HG03575 (cell line): ENCODE data around the gene PKNOX1.
"Not testable (repeated sequence)": the region's sequence is repeated elsewhere in the genome, so short reads cannot be mapped to it uniquely, and the experiment has no call there.

ENCODE experiments used
- ATAC-seq: cut with Tn5 transposase; IDR thresholded peaks from one replicate; pipeline ENCODE4 v1.9.1; 2021; ENCODE audit not compliant: unreplicated experiment, insufficient number of reproducible peaks, low FRiP score; ENCODE audit errors: extremely low read depth

The PKNOX1 gene

DNA sequence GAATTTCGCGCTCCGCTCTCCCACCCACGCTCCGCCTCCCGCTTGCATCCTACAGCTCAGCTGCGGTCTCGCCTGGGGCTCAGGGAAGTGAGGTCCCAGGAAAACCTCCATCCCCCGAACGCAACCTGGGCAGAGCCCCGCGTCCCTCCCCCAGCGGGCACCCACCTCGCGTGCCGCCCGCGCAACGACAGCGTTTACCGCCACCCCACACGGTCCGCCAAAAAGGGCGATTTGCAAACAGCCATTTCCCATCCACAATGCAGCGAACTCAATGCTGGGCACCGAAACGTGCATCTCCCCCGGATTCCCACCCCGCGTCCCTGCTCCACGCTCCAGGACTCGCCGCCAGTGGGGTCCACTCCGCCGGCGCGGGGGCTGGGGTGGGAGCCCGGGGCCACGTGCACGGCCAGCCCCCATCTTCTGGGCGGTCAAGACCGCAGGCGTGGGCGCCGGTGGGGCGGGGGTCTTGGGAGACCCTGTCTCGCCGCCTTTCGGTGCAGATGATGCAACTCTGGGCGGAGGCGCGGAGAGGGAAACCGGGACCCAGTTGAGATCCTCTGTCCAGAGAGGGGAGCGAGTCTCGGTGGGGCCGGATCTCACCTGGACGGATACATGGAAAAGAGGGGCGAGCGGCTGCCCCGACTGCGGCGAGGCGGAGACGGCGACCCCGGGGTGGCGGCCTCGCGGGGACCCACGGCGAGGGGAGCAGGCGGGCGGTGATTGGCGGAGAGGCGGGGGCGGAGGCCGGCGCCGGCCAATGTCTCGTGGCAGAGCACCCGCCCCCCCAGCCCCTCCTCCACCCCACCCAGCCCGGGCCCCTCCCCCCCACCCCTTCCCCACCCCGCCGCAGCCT lies 101.0 kb downstream of the PKNOX1 start, which contains the start of gene CBS:
Gene CBS (minus strand): TSS at position 666 of the 853 bp plus-strand sequence. CDS start 3,642 bp downstream, outside the sequence.
- not testable (repeated sequence) for ATAC-seq

DNA sequence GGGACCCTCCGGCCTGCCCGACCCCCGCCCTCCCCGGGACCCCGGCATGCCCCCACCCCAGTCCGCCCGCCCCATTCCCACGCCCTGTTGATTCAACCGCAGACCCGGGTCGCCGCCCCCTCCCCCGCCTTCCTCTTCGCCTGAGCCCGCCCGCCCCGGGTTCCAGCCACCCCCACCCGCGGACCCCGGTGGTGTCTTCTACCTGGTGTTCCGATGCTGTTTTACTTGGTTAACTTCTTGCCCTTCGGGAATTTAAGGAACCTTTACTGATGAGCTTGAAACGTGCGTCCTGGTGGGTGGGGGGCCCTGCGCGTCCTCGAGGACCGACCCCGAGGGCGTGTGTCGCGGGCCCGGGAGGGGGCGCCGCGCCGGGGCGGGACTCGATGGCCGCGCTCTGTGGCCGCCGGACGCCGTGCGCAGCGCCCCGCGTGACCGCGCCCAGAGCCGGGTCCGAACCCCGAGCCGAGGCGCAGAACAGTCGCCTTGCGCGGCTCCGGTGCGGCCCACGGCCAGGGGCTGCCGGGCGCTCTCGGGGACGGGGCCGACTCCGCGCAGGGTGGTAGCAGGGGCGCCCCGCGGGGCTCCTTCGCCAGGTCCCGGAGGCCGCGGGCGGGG lies 101.8 kb downstream of the PKNOX1 start:
- ATAC-seq = not testable (repeated sequence)

GRCh38 chr21:43076643-43077042 lies 102.3 kb downstream of the PKNOX1 start:
- not testable (repeated sequence) for ATAC-seq

- ATAC-seq = not testable (repeated sequence)
Measured at GRCh38 chr21:43082587-43083300, 108.4 kb downstream of the PKNOX1 start.
